Trophoblast cell (in vitro differentiated cells and primary cell): ENCODE data around the gene DAD1.

Experiments used
- DNase-seq, 2 donors: peaks; one replicate each; pipeline ENCODE4 v3.0.0-alpha.2; 2016
- H2AFZ ChIP-seq: 2 replicates; pipeline ENCODE4 v1.6.1; 2013; ENCODE audit warnings: low read length, moderate library complexity, mild to moderate bottlenecking; ENCODE audit not compliant: insufficient read depth, poor library complexity
- H2AK5ac ChIP-seq: 2 replicates; pipeline ENCODE4 v1.6.1; 2013; ENCODE audit warnings: mild to moderate bottlenecking, low read length
- H2BK120ac ChIP-seq: 2 replicates; pipeline ENCODE4 v1.6.1; 2013; ENCODE audit warnings: low read length, mild to moderate bottlenecking, moderate library complexity; ENCODE audit not compliant: insufficient read depth, poor library complexity
- H2BK12ac ChIP-seq: 2 replicates; pipeline ENCODE4 v1.6.1; 2013; ENCODE audit warnings: mild to moderate bottlenecking, low read length, moderate library complexity
- H2BK5ac ChIP-seq: 2 replicates; pipeline ENCODE4 v1.6.1; 2013; ENCODE audit warnings: low read length, low read depth, moderate library complexity, mild to moderate bottlenecking; ENCODE audit not compliant: poor library complexity
- H3K14ac ChIP-seq: 2 replicates; pipeline ENCODE4 v1.6.1; 2013; ENCODE audit warnings: mild to moderate bottlenecking, low read length
- H3K18ac ChIP-seq: 2 replicates; pipeline ENCODE4 v1.6.1; 2013; ENCODE audit warnings: mild to moderate bottlenecking, low read length
- H3K23ac ChIP-seq: 2 replicates; pipeline ENCODE4 v1.6.1; 2013; ENCODE audit warnings: low read length
- H3K27ac ChIP-seq: 2 replicates; pipeline ENCODE4 v1.5.1; 2013; ENCODE audit warnings: low read depth, mild to moderate bottlenecking, inconsistent platforms, low read length, moderate library complexity
- H3K27me3 ChIP-seq: 2 replicates; pipeline ENCODE4 v1.6.1; 2013; ENCODE audit warnings: inconsistent platforms, mild to moderate bottlenecking, low read length, moderate library complexity; ENCODE audit not compliant: insufficient read depth
- H3K36me3 ChIP-seq, 2 experiments: 1 replicate in 1 of 2; 2 replicates in 1 of 2; pipeline ENCODE4 v1.6.1; 2013; ENCODE audit warnings: low read length in 2 of 2, mild to moderate bottlenecking in 2 of 2, moderate library complexity in 1 of 2; ENCODE audit not compliant: insufficient read depth in 2 of 2, control insufficient read depth in 1 of 2
- H3K4ac ChIP-seq: 2 replicates; pipeline ENCODE4 v1.6.1; 2013; ENCODE audit warnings: low read depth, mild to moderate bottlenecking, low read length, moderate library complexity
- H3K4me1 ChIP-seq, 2 experiments: 1 replicate in 1 of 2; 2 replicates in 1 of 2; pipeline ENCODE4 v1.6.1; 2013; ENCODE audit warnings: low read length in 2 of 2, mild to moderate bottlenecking in 2 of 2, moderate library complexity in 1 of 2; ENCODE audit not compliant: insufficient read depth in 2 of 2, control insufficient read depth in 1 of 2
- H3K4me2 ChIP-seq: 2 replicates; pipeline ENCODE4 v1.6.1; 2013; ENCODE audit warnings: inconsistent platforms, mild to moderate bottlenecking, low read length, moderate library complexity
- H3K4me3 ChIP-seq: 2 replicates; pipeline ENCODE4 v1.5.1; 2013; ENCODE audit warnings: mild to moderate bottlenecking, low read depth, low read length, inconsistent platforms
- H3K79me1 ChIP-seq: one replicate; pipeline ENCODE4 v1.6.1; 2013; ENCODE audit warnings: low read length
- H3K79me2 ChIP-seq: 2 replicates; pipeline ENCODE4 v1.6.1; 2013; ENCODE audit warnings: low read length, mild to moderate bottlenecking; ENCODE audit not compliant: control insufficient read depth, insufficient read depth, poor library complexity
- H3K9ac ChIP-seq: 2 replicates; pipeline ENCODE4 v1.6.1; 2013; ENCODE audit warnings: mild to moderate bottlenecking, low read length
- H3K9me3 ChIP-seq: 2 replicates; pipeline ENCODE4 v1.6.1; 2013; ENCODE audit warnings: low read depth, mild to moderate bottlenecking, control low read depth, inconsistent platforms, low read length; ENCODE audit not compliant: insufficient read depth
- H4K12ac ChIP-seq: 2 replicates; pipeline ENCODE4 v1.6.1; 2013; ENCODE audit warnings: low read depth, mild to moderate bottlenecking, low read length, moderate library complexity
- H4K8ac ChIP-seq: 2 replicates; pipeline ENCODE4 v1.6.1; 2013; ENCODE audit warnings: low read depth, mild to moderate bottlenecking, low read length, moderate library complexity
- H4K91ac ChIP-seq: one replicate; pipeline ENCODE4 v1.6.1; 2013; ENCODE audit warnings: low read depth, mild to moderate bottlenecking, low read length, moderate library complexity
- WGBS: extraction: QIAGEN DNeasy Blood & Tissue Kit; methylation state at CpG from one replicate; pipeline ENCODE4 v1.1.7; 2013; ENCODE audit warnings: missing lambda C conversion rate; ENCODE audit not compliant: insufficient read length, insufficient coverage; ENCODE audit errors: extremely low coverage; 5-methylcytosine and 5-hydroxymethylcytosine counted together

Gene DAD1

DNA sequence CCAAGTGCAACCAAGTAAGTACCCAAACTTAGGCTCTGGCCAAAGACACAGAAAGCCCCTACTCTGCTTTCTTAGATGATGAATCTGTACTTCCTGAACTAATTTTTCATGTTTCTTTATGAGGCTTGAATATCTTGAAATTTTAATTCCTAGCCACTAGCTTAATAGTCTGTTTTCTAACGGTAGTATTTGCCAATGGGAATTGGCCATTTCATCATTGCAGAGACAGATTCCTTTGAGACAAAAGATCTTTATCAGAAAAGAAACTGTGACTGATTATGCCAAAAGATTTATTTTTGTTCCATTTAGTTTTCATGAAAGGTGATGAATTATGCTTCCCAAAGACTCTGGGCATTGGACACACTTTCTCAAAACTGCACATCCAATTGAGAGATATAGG lies 48.7 kb downstream of the DAD1 start:
- Histone ChIP-seq H3K79me1 (peaks cover 8% of the 10 kb centered on the region), H4K12ac (no peak overlapping the region), H4K8ac (no peak overlapping the region), H3K4me1 (peaks cover 0 to 5% of the 10 kb centered on the region in 2 experiments), H2AFZ (no peak overlapping the region), H3K27ac (no peak overlapping the region), H3K4me2 (no peak overlapping the region), H3K4ac (no peak overlapping the region), H2AK5ac (no peak overlapping the region), H3K27me3 (no peaks in the 10 kb centered on the region), H3K18ac (no peak overlapping the region), H3K9me3 (no peaks in the 10 kb centered on the region), H3K4me3 (no peak overlapping the region), H2BK120ac (no peak overlapping the region), H3K14ac (no peak overlapping the region), H3K36me3 (no peaks in the 10 kb centered on the region), H2BK5ac (no peak overlapping the region), H3K23ac (no peak overlapping the region), H3K79me2 (no peaks in the 10 kb centered on the region), H4K91ac (no peak overlapping the region), H2BK12ac (no peak overlapping the region), H3K9ac (no peak overlapping the region)
- no peak for DNase-seq
- WGBS, result no CpG with 5 or more reads among the region's 1 CpG

DNA sequence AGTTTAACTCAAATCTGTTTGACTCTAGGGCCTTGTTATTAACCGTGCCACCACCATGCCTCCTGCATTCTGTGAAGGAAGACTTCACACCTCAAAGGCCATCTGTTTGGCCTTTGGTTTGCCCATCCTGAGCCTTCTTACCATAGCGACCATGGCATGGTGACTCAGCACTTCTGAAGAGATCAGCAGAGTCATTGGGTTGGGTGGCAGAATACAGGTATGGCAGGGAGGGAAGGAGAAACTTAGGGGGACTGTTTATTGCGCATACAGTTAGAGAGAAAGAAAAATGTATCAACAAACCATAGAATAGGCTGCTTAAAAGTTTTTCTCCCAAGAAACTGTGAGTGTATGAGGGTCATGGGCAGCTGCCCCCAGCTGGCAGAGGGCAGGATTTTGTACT lies 49.2 kb downstream of the DAD1 start:
- H3K4me2 ChIP-seq, result no peak overlapping the region
- H3K4ac ChIP-seq, result no peak overlapping the region
- DNase-seq, result no peak
- H3K18ac ChIP-seq, result no peak overlapping the region
- H3K27me3 ChIP-seq, result no peaks in the 10 kb centered on the region
- H4K8ac ChIP-seq, result no peak overlapping the region
- H3K9ac ChIP-seq, result no peak overlapping the region
- no peak overlapping the region for H2BK120ac ChIP-seq
- H3K79me1 ChIP-seq, result peaks cover 8% of the 10 kb centered on the region
- H3K4me3 ChIP-seq, result no peak overlapping the region
- no peak overlapping the region for H3K14ac ChIP-seq
- no peak overlapping the region for H3K23ac ChIP-seq
- H2AFZ ChIP-seq, result no peak overlapping the region
- no CpG with 5 or more reads among the region's 3 CpGs for WGBS
- no peak overlapping the region for H3K27ac ChIP-seq
- H2AK5ac ChIP-seq, result no peak overlapping the region
- H3K9me3 ChIP-seq, result no peaks in the 10 kb centered on the region
- no peak overlapping the region for H4K91ac ChIP-seq
- no peak overlapping the region for H2BK5ac ChIP-seq
- H4K12ac ChIP-seq, result no peak overlapping the region
- no peaks in the 10 kb centered on the region for H3K79me2 ChIP-seq
- no peak overlapping the region for H2BK12ac ChIP-seq
- no peaks in the 10 kb centered on the region for H3K36me3 ChIP-seq
- peaks cover 0 to 5% of the 10 kb centered on the region in 2 experiments for H3K4me1 ChIP-seq

DNA sequence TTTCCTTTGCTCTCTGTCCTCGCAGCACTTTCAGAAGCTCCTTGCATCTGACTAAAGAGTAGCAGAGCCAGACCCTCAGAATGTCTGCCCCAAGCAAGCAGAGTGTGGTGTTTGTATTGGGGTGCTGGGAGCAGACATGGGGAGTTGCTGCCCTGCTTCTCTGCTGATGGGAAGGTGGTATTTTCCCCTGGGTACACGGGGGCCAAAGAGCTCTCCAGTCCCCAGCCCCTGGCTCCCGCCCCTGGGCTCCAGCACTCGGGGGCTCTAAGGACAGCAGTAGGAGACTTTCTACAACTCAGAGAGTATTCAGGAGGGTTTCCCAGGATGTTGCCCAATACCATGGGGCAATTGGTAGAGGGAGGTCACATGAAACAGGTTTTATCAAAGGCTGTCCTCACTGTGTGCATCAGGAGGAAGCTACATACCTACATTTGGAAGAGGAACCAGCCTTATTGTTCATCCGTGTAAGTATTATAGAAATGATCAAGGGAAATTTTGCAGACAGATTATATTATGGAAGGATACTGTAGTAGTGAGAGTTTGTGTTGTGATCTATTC lies 50.3 kb downstream of the DAD1 start:
- peaks cover 0 to 5% of the 10 kb centered on the region in 2 experiments for H3K4me1 ChIP-seq
- H2BK120ac ChIP-seq, result peak overlapping the region; percentile 31
- H3K36me3 ChIP-seq, result no peaks in the 10 kb centered on the region
- DNase-seq, result no peak
- no peak overlapping the region for H2BK5ac ChIP-seq
- peak overlapping the region; percentile 70 for H2BK12ac ChIP-seq
- H4K12ac ChIP-seq, result no peak overlapping the region
- H2AK5ac ChIP-seq, result peak overlapping the region; percentile 62
- no peaks in the 10 kb centered on the region for H3K79me2 ChIP-seq
- peaks cover 8% of the 10 kb centered on the region for H3K79me1 ChIP-seq
- peak overlapping the region; percentile 37 for H3K4ac ChIP-seq
- no peak overlapping the region for H3K27ac ChIP-seq
- no peak overlapping the region for H3K4me2 ChIP-seq
- no peaks in the 10 kb centered on the region for H3K9me3 ChIP-seq
- no peak overlapping the region for H3K9ac ChIP-seq
- peak overlapping the region; percentile 56 for H4K91ac ChIP-seq
- WGBS, result no CpG with 5 or more reads among the region's 5 CpGs
- no peak overlapping the region for H3K14ac ChIP-seq
- no peak overlapping the region for H3K18ac ChIP-seq
- no peak overlapping the region for H2AFZ ChIP-seq
- H3K4me3 ChIP-seq, result no peak overlapping the region
- no peak overlapping the region for H4K8ac ChIP-seq
- H3K27me3 ChIP-seq, result no peaks in the 10 kb centered on the region
- no peak overlapping the region for H3K23ac ChIP-seq

DNA sequence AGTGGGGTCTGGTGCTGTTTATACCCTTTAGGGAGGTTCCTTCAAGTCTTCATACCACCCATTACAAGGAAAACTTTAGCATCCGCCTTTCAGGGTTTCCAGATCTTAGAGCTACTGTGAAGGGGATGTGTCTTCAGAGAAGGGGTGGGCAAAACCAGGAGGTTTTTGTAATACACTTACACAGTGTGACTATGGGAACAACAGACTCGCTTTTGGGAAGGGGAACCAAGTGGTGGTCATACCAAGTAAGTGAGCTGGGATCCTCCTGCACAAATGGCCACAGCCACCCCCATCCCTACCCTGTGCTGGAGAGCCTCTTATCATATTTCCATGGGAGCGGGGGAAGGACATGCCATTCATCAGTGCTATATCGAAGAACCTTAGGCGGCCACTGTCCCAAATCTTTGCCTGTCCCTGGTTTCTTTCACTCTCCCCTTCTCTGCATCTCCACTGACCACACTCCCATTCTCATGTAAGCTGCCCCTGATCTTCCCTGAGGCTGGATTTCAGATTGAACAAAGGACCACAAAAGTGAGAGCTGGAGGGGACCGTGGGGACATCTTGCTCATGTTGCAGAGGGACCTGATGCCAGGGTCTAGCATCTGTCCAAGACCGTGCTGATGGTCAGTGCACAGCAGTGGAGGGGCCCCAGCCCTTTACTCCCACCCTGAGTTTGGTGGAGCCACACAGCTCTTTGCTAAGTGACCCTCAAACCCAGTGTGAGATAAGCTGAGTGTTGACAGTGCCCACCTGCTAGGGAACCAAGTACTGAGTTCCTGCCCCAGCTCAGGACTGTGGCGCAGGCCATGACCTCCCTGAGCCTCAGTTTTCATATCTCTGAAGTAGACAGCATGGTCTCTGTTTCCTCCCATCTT lies 51.4 kb downstream of the DAD1 start:
- Histone ChIP-seq H4K8ac (peak overlapping the region; percentile 15), H2AK5ac (peak overlapping the region; percentile 84), H3K4me2 (no peak overlapping the region), H3K9ac (no peak overlapping the region), H3K79me2 (no peaks in the 10 kb centered on the region), H2BK5ac (peak overlapping the region; percentile 70), H3K4me3 (no peak overlapping the region), H2AFZ (no peak overlapping the region), H3K18ac (peak overlapping the region; percentile 39), H2BK120ac (peak overlapping the region; percentile 85), H3K4me1 (peaks cover 0 to 5% of the 10 kb centered on the region in 2 experiments), H4K12ac (no peak overlapping the region), H3K9me3 (no peaks in the 10 kb centered on the region), H3K27me3 (no peaks in the 10 kb centered on the region), H3K36me3 (no peaks in the 10 kb centered on the region), H3K23ac (no peak overlapping the region), H4K91ac (peak overlapping the region; percentile 82), H3K79me1 (peaks cover 8% of the 10 kb centered on the region), H2BK12ac (peak overlapping the region; percentile 61), H3K4ac (peak overlapping the region; percentile 8), H3K14ac (peak overlapping the region; percentile 56), H3K27ac (no peak overlapping the region)
- no CpG with 5 or more reads among the region's 8 CpGs for WGBS
- no peak for DNase-seq
